ENCODE measurements around the gene TREH. TPM values are rescaled to one million over a fixed set of nuclear protein-coding genes. Genes with fewer than 3 reads are reported as not detected.

TREH gene
- total RNA-seq, 2 experiments from 2014 or later, result not detected

DNA sequence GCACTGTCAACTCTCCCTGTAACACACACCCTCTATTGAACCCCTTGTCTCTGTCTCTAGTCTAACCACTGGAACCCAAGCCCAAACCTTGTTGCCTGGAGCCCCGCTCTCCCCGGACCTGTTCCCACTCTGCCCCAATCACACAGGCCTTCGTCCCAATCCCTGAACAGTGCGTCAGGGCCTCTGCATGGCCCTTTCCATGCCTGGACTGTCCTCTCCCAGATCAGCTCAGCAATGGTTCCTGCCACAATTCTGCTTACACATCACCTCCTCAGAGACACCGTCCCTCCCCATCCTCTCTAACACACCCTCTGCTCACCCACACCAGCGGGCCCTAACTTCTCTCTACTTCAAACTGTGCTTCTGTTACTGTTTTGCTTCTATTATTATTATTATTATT lies 1.5 kb downstream of the TREH start:
- intact Hi-C loops (cut with micrococcal nuclease), result no loop called here
- CTCF ChIA-PET, result no interaction called here
- H3K4me3 Mint-ChIP-seq, result no peak overlapping the region

DNA sequence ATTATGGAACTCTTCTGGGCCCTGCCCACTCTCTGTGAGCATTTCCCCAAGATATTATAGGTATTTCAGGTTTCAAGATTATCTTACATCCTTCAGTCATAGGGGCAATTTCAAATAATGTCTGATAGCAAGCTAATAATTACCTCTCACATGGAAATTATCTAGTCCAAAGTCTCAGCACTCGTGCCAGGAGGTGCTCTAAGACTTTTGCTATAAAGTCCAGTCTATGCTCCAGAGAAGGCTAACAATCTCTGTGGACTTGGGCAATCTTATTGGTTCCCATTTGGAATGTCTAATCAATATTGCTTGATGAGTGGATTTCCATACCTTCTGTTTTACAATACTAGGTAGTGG lies 5.4 kb downstream of the TREH start:
- Mint-ChIP-seq H3K27ac (no peak overlapping the region), H3K9me3 (peaks cover 5% of the 10 kb centered on the region), H3K36me3 (ENCODE audit: low read depth) (no peaks in the 10 kb centered on the region), H3K4me3 (no peak overlapping the region), H3K27me3 (ENCODE audit: low read depth) (no peaks in the 10 kb centered on the region), H3K4me1 (ENCODE audit: low read depth) (no peaks in the 10 kb centered on the region)
- CTCF ChIA-PET, result interaction anchor here (0.6 to 0.9 kb wide), 3 partner anchors 17 to 317 kb away, joined by 3 to 5 read pairs (median 3); no protein-coding TSS in a partner anchor
- intact Hi-C loops (cut with micrococcal nuclease), result no loop called here
- no peak for DNase-seq

More for the DNA sequence above, 1.5 kb downstream of the TREH start:
- no peaks in the 10 kb centered on the region for H3K4me1 Mint-ChIP-seq (ENCODE audit: low read depth)
- no peak overlapping the region for H3K27ac Mint-ChIP-seq
- H3K9me3 Mint-ChIP-seq, result no peaks in the 10 kb centered on the region
- H3K36me3 Mint-ChIP-seq (ENCODE audit: low read depth), result no peaks in the 10 kb centered on the region
- no peak for DNase-seq
- no peaks in the 10 kb centered on the region for H3K27me3 Mint-ChIP-seq (ENCODE audit: low read depth)

DNA sequence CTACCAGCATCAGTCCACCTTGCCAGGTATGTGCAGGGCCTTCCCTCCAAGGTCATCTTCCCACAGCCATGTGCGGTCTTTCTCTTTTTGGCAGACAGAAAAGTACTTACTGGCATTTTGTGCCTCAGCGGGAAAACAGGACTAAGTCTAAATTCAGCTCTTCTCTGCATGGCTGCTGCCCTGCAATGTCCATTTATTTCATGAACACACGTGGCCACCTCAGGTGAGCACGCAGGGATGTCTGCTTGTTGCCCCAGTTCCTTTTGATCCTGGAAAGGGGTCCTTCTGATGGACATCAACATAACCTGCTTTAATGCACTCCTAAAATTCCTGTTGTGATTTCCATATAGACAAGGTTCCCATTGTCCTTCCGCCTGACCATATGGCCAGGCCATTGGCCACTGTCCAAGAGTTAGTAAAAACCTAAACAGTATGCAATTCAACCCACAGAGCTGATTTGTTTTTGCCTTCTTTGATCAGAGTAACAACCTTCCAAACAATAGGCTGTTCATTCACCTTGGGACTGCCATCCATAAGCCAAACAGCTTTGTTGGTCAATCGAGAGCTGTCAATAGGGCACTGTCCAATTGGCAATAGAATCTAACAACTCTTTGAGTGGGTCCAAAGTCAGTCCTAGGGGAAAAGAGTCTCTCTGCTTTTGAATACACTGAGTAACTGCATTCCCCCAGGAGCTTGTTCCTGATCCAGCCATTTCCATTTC lies 5.9 kb downstream of the TREH start:
- Mint-ChIP-seq H3K27me3 (ENCODE audit: low read depth) (no peaks in the 10 kb centered on the region), H3K27ac (no peak overlapping the region), H3K36me3 (ENCODE audit: low read depth) (no peaks in the 10 kb centered on the region), H3K4me3 (no peak overlapping the region), H3K4me1 (ENCODE audit: low read depth) (no peaks in the 10 kb centered on the region), H3K9me3 (peaks cover 5% of the 10 kb centered on the region)
- CTCF ChIA-PET, result interaction anchor here (0.6 to 1.1 kb wide), 4 partner anchors 16 to 317 kb away, joined by 3 to 5 read pairs (median 3); no protein-coding TSS in a partner anchor
- intact Hi-C loops (cut with micrococcal nuclease), result no loop called here
- DNase-seq, result no peak

DNA sequence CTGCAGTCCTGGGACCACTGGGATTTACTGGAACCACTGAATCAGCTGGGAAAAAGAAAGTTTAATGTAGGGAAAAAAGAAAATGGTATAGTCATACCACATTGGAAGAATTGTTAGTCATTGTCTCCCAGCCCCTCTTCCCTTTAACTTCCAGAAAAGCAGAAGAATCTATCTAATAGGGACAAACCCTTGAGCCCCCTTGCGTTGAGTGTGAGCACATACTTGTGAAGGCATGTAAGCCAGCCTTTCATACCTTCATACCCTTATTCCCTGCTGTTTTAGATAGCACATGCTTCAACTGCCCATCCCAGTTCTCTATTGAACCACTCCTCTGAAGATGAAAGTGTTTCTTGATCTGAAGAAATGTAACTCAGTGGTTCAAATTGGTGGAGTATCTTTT lies 6.6 kb downstream of the TREH start:
- CTCF ChIA-PET, result interaction anchor here (1.1 kb wide), 1 partner anchor 17 kb away, joined by 3 read pairs; no protein-coding TSS in a partner anchor
- intact Hi-C loops (cut with micrococcal nuclease), result no loop called here
- Mint-ChIP-seq H3K4me1 (ENCODE audit: low read depth) (no peaks in the 10 kb centered on the region), H3K27me3 (ENCODE audit: low read depth) (no peaks in the 10 kb centered on the region), H3K4me3 (no peak overlapping the region), H3K27ac (no peak overlapping the region), H3K9me3 (peaks cover 5% of the 10 kb centered on the region), H3K36me3 (ENCODE audit: low read depth) (no peaks in the 10 kb centered on the region)
- no peak for DNase-seq

DNA sequence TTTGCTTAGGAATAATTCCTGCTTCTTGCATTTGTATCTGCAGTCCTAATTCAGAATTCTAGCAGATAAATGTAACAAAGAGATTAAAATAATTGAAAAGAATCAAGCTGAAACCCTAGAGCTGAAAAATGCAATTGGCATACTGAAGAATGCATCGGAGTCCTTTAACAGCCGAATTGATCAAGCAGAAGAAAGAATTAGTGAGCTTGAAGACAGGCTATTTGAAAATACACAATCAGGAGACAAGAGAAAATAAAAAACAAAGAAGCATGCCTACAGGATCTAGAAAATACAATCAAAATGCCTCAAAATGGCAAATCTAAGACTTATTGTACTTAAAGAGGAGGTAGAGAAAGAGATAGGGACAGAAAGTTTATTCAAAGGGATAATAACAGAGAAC lies 8.2 kb downstream of the TREH start:
- no peak overlapping the region for H3K27ac Mint-ChIP-seq
- CTCF ChIA-PET, result interaction anchor here (1.2 to 1.3 kb wide), 2 partner anchors 11 to 12 kb away, joined by 3 to 4 read pairs; no protein-coding TSS in a partner anchor
- H3K36me3 Mint-ChIP-seq (ENCODE audit: low read depth), result no peaks in the 10 kb centered on the region
- no peak for DNase-seq
- H3K27me3 Mint-ChIP-seq (ENCODE audit: low read depth), result no peaks in the 10 kb centered on the region
- H3K4me1 Mint-ChIP-seq (ENCODE audit: low read depth), result peaks cover 3% of the 10 kb centered on the region
- no peak overlapping the region for H3K4me3 Mint-ChIP-seq
- H3K9me3 Mint-ChIP-seq, result peaks cover 5% of the 10 kb centered on the region
- intact Hi-C loops (cut with micrococcal nuclease), result no loop called here

DNA sequence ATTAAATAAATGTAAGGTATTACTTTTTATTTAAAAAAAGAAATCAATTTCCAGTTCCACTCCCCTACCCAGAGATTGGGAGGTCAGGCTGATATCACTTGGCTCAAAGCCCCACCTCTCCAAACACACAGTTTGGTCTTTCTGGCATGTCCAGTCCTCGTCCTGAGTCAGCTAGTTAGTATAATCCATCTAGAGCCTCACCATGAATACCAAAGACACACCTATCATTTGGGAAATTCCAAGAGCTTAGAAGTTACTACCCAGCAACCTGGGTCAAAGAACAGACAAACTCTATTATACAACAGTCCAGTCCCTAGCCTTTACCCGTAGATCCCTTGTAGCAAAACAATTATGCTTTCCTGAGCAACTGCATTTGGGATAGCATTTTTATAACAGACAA lies 9.4 kb downstream of the TREH start:
- no peak for DNase-seq
- CTCF ChIA-PET, result interaction anchor here (1.2 kb wide), 1 partner anchor 11 kb away, joined by 4 read pairs; no protein-coding TSS in a partner anchor
- H3K27me3 Mint-ChIP-seq (ENCODE audit: low read depth), result no peaks in the 10 kb centered on the region
- no peak overlapping the region for H3K4me3 Mint-ChIP-seq
- no peak overlapping the region for H3K27ac Mint-ChIP-seq
- H3K36me3 Mint-ChIP-seq (ENCODE audit: low read depth), result no peaks in the 10 kb centered on the region
- intact Hi-C loops (cut with micrococcal nuclease), result no loop called here
- peaks cover 5% of the 10 kb centered on the region for H3K9me3 Mint-ChIP-seq
- peaks cover 5% of the 10 kb centered on the region for H3K4me1 Mint-ChIP-seq (ENCODE audit: low read depth)

DNA sequence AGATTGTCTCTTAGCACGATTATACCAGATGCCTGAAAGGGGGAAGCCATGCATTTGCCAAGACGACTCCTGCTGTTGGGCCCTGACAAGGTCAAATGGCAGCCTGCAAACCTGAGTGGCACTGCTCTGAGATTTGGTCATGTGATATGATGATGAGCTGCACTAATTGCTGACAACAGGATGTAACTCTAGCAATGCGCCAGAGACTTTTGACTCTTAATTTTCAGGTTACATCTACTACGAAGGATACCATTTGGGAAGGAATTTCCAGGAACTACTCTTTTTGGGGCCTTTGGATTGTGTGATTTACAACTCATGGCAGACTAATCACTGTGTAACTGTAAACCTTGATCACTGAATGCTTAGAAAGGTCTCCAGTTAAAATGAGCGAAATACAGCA lies 13.1 kb downstream of the TREH start:
- no peak for DNase-seq
- H3K4me1 Mint-ChIP-seq (ENCODE audit: low read depth), result peaks cover 5% of the 10 kb centered on the region
- peaks cover 5% of the 10 kb centered on the region for H3K9me3 Mint-ChIP-seq
- no peaks in the 10 kb centered on the region for H3K27me3 Mint-ChIP-seq (ENCODE audit: low read depth)
- intact Hi-C loops (cut with micrococcal nuclease), result no loop called here
- H3K27ac Mint-ChIP-seq, result no peak overlapping the region
- H3K36me3 Mint-ChIP-seq (ENCODE audit: low read depth), result no peaks in the 10 kb centered on the region
- no peak overlapping the region for H3K4me3 Mint-ChIP-seq
- CTCF ChIA-PET, result interaction anchor here (1.1 to 1.4 kb wide), 2 partner anchors 25 to 229 kb away, joined by 4 read pairs; no protein-coding TSS in a partner anchor

DNA sequence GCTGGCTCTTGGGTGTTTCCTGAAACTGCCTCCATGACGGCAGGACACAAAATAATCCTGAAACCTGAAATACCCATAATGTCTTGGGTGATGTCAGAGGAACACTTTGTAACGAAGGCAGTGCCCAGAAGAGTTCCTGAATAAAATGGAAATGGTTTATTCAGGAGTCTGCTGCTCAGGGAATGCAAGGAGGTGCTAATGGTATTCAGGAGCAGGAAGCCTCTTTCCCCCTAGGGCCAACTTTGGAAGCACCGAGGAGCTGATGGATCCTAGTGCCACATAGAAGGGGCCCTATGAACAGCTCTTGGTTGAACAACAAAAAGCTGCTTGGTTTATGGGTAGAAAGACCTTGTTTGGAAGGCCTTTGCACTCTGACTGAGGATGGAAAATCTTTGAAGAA lies 15.5 kb downstream of the TREH start:
- Mint-ChIP-seq H3K27me3 (ENCODE audit: low read depth) (no peaks in the 10 kb centered on the region), H3K9me3 (no peaks in the 10 kb centered on the region), H3K4me1 (ENCODE audit: low read depth) (peaks cover 10% of the 10 kb centered on the region), H3K27ac (no peak overlapping the region), H3K36me3 (ENCODE audit: low read depth) (no peaks in the 10 kb centered on the region), H3K4me3 (no peak overlapping the region)
- no peak for DNase-seq
- CTCF ChIA-PET, result interaction anchor here (0.7 to 2.1 kb wide), 3 partner anchors 26 to 293 kb away, joined by 3 to 6 read pairs (median 5); no protein-coding TSS in a partner anchor
- intact Hi-C loops (cut with micrococcal nuclease), result no loop called here

DNA sequence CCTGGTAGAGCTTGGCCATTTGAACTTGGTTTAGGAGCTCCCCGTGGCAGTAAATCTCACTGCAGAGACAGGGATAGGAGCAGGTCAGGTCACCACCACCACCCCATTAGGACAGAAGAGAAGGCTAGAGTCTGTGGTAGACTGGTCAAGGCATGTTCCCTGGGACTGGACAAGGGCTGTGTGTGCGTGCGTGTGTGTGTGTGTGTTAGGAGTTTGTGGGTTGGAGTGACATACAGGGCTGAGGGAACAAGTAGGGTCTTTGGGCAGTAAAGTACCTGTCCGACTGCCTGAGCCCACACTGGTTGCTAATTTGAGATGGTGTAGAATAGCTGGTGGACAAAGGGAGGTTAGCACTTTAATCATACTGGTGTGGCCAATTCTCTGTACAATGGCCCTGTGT lies 16.1 kb downstream of the TREH start:
- DNase-seq, result no peak
- H3K4me3 Mint-ChIP-seq, result no peak overlapping the region

DNA sequence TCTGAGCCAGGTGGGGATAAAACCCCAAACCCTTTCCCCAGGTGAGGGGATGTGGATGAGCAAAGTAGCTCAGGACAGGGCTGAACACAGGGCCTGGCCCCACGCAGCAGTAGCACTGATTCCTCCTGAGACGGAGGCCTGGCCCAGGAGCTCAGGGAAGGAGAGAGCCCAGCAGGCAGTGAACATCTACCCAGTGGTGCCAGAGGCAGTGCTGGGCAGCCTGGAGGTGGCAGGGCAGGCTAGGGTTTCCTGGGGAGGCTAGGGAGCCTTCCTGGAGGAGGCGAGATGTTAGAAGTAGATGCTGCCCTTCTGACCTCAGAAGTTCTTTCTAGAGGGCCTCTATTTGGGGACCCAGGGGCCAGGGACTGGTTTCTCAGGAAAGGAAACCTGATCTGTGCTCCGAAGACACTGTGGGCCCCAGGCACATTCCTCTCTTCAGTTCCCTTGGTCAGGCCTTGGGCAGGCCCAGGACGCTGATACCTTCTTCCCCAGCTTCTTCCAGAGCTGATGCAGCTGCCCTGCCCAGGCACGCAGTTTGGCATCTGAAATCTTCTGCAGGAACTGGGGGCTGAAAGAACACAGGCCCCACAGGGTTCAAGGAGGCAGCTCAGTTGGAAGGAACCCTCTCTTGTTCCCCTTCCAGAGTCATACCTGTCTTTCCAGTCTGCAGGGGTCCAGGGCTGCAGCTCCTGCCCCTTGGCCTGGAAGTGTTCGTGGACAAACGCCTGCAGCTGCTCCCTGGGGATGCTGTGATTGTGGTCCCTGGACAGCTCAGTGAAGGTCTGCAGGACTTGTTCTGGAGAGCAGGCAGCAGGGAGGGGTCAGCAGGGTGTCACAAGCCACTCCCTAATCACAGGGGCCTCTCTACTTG lies 16.8 kb downstream of the TREH start:
- peaks cover 10% of the 10 kb centered on the region for H3K4me1 Mint-ChIP-seq (ENCODE audit: low read depth)
- no peak for DNase-seq

More for the DNA sequence above, 16.1 kb downstream of the TREH start:
- Mint-ChIP-seq H3K27ac (no peak overlapping the region), H3K9me3 (no peaks in the 10 kb centered on the region), H3K36me3 (ENCODE audit: low read depth) (no peaks in the 10 kb centered on the region), H3K27me3 (ENCODE audit: low read depth) (no peaks in the 10 kb centered on the region), H3K4me1 (ENCODE audit: low read depth) (peaks cover 10% of the 10 kb centered on the region)
- intact Hi-C loops (cut with micrococcal nuclease), result no loop called here
- CTCF ChIA-PET, result interaction anchor here (0.7 to 2.1 kb wide), 4 partner anchors 26 to 294 kb away, joined by 3 to 6 read pairs (median 4); no protein-coding TSS in a partner anchor

DNA sequence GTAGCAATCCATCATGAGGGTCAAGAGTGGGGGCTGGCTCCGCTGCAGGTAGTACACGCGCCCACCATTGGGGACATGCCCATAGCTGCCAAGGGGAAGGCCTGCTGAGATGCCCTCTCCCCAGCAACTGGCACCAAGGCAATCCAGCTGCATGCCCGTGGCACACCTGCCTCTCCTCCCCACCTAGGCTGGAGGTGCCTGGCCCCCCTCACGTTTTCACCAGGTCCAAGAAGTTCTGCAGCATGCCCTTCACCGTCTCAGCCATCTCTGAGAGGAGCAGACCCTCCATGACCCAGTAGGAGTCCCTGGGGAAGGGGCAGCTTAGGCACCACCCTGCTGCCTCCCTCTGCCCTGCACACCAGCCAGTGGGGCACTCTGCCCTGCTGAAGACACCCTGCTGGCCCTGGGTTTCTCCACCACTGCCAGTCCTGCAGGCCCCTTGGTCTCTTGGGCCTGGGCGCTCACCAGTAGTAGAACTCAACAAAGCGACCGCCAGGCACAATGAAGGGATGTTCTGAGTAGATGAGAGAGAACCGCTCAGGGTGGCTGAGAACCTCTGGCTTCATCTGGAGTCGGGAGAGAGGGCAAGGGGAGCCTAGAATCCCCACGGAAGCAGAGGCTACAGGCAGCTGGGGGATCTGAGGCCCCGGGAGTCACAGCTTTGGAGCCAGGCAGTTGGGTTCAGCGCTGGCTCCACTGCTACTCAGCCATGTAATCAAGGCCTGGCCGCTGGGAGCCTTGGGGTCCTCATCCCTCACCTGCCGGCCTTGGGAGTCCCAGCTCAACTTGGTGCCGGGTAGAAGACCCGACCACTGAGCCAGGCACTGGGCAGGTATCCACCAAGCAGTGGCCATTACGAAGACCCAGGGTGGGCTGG lies 17.8 kb downstream of the TREH start:
- Mint-ChIP-seq H3K4me3 (no peak overlapping the region), H3K9me3 (no peaks in the 10 kb centered on the region), H3K36me3 (ENCODE audit: low read depth) (no peaks in the 10 kb centered on the region), H3K4me1 (ENCODE audit: low read depth) (peaks cover 10% of the 10 kb centered on the region), H3K27me3 (ENCODE audit: low read depth) (no peaks in the 10 kb centered on the region), H3K27ac (no peak overlapping the region)
- CTCF ChIA-PET, result interaction anchor here (0.6 to 3.2 kb wide), 7 partner anchors 9 to 271 kb away, joined by 3 to 15 read pairs (median 6); no protein-coding TSS in a partner anchor
- DNase-seq, result no peak
- intact Hi-C loops (cut with micrococcal nuclease), result no loop called here

More for the DNA sequence above, 16.8 kb downstream of the TREH start:
- intact Hi-C loops (cut with micrococcal nuclease), result no loop called here
- no peak overlapping the region for H3K27ac Mint-ChIP-seq
- H3K9me3 Mint-ChIP-seq, result no peaks in the 10 kb centered on the region
- H3K27me3 Mint-ChIP-seq (ENCODE audit: low read depth), result no peaks in the 10 kb centered on the region
- H3K4me3 Mint-ChIP-seq, result no peak overlapping the region
- H3K36me3 Mint-ChIP-seq (ENCODE audit: low read depth), result no peaks in the 10 kb centered on the region
- CTCF ChIA-PET, result interaction anchor here (0.6 to 3.1 kb wide), 5 partner anchors 27 to 295 kb away, joined by 3 to 14 read pairs (median 5); no protein-coding TSS in a partner anchor
